ENCODE measurements around the gene C4orf36.

Gene C4orf36, protein sequence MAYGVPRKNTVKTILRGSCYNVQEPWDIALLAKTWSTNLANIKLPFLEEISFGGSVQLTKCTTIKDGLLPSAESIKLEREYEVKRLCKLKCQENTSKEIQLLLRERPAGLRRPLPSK

DNA sequence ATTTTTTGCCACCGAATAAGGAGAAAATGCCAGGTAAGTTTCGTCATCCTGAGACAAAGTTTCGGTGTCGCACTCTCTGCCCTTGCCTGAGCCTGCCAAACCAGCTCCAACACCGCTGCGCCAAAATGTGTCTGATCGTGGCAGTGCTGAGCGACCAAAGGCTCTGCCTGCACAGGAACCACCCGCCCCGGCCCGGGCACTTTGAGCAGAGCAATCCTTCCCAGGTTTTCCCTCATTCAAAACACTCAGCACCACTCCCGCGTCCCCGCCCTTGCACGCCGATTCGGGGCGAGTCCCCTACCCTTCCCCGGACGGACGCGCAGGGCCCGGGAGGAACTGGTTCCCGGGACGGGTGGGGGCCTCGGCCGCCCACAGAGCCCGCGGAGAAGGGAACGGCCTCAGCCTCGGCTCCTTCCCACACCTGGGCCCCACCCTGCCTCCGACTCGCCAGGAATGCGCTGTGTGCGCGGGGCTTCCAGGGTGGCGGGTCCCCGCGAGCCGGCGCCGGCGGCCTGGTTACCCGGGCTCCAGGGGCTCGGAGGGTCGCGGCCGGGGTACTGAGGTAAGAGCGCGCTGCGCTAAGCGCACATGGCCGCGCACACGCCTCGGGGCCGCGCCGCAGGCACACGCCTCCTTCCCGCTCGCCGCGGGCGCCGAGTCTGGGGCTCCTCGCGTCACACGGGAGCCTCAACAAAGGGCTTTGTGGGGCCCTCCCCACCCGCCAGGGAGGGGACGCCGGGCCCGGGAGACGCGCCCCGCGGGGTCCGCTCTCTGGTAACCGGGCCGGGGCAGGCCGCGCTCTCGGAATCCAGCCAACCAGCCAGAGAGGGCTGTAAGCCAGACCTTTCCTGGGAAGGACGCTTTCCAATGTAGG is at the start of gene C4orf36:
Gene C4orf36, minus strand, starts transcription at position 661 of the 874 bp plus-strand sequence. CDS start 902 bp downstream, outside the sequence.
- peak; percentile 39 for DNase-seq (ENCODE audit: low read depth)

DNA sequence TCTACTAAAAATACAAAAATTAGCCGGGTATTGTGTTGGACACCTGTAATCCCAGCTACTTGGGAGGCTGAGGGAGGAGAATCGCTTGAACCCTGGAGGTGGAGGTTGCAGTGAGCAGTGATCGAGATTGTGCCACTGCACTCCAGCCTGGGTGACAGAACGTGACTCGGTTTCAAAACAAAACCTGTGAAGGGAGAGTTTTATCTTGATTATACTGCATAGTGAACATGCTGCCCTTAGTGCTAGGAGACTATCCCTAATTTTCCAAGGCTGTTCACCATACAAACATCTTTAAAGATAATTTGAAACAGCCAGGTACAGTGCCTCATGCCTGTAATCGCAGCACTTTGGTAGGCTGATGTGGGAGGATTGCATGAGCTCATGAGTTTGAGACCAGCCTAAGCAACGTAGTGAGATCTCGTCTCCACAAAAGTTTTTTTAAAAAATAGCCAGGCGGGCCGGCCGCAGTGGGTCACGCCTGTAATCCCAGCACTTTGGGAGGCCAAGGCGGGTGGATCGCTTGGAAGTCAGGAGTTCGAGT is 48.8 kb upstream of the C4orf36 start:
- no peak for DNase-seq (ENCODE audit: low read depth)

DNA sequence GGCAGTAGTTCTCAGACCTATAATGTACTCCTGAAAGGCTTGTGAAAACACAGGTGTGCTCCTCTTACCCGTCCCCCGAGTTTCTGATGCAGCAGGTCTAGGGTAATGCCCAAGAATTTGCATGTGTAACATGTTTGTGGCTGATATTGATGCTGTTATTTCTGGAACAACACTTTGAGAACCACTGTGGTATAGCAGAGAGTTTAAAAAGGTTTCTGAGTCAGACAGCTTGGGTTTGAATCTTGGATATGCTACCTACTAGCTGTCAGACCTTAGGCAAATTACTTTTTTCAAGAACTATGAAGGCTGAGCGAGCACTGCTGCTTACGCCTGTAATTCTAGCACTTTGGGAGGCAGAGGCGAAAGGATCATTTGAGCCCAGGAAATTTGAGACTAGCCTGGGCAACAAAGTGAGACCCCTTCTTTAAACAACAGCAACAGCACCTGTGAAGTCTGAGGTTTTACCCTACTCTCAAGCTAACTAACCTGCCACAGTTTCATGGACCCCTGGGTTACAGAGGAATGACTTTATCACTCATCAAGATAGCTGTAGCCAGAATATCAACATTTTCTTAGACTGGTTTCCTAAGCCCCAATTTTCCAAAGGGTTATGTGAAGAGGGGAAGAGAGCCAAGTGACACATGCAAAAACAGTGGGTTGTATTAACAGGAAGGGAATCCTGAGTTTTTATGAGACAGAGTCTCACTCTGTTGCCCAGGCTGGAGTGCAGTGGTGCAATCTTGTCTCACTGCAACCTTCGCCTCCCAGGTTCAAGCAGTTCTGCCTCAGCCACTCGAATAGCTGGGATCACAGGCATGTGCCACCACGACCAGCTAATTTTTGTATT is 47.7 kb upstream of the C4orf36 start:
- no peak for DNase-seq (ENCODE audit: low read depth)

DNA sequence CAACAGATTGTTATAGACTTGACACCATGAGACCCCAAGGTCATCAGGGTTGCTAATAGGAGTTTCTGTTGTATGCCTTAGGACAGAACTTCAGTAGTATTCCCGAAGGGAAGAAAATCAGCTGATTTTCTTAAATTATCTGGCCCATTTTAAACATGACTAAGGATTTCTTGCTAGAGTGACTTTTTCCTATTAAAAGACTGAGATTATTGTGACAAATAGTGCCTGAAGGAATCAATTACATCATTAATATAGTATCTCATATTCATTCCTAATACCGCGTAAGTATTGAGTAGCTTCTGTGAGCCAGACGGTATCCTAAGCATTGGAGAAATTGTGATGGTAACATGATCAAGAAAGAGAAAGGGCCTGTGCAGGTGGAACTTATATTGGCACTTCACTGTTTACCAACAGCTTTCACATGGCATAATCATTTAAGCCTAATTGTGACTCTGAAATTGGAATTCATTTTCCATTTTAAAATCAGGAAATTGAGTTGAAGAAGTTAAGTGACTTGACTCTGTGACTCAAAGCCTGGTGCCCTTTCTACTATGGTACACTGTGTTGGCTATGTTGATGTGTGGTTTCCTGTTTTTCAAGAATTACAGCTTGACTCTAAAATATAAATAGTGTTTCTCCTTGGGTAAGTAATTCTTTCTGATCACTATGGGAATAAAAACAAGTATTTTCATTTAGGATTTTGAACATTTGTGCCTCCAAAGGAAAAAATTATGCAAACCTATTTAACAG is 46.7 kb upstream of the C4orf36 start:
- no peak for DNase-seq (ENCODE audit: low read depth)

DNA sequence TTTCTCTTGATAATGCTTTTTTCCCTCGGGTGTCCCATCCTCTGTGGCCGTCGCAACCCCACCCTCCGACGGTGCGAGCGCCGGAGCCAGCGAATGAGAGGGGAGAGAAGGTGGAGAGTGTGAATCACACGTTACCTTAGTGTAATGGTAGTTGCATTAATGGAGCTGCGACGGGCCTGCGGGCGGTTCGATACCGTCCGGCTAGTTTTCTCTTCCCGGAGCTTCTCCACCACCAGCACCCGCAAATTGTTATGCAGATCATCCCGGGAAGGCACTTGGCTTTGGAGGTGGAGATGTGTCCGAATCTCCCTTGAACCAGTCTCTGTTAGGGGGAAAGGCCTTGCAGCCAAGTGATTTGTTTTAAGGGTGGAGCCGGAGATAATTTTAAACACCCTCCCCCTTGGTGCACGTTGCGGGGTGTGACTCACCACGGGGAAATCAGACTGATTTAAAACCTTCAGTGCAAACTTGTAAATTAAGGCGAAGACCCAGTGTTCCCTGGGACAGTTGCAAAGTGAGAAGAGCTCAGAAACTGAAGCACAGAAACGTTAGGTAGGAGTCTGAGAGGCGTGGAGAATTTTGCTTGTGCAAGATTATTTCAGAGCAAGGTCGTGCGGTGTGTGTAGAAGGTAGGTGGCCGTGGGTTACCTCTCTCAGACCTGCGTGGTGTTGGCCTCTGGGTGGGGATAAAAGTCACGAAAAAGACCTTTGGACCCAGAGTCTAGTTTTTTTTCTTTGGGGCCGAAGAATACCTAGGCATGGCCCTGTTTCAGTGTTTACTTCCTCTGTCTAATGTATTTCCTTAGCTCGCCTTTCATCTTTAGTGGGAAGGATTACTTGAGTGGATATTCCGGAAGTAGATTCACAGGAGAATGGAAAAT is 43.9 kb upstream of the C4orf36 start:
- DNase-seq (ENCODE audit: low read depth), result peak; percentile 69

DNA sequence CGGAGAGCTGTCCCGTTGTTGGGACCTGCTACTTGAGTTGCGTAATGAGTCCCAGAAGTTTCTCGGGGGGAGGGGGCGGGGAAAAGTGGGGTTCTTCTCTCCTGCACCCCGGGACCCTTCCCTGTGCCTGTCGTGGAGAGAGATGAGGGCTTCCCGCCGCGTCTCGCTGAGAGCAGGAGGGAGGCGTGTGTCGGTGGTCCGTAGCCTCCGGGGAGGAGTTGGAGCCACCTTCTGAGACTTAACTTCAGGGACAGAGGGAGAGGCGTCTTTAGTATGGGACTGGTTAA is 43.3 kb upstream of the C4orf36 start:
- no peak for DNase-seq (ENCODE audit: low read depth)

DNA sequence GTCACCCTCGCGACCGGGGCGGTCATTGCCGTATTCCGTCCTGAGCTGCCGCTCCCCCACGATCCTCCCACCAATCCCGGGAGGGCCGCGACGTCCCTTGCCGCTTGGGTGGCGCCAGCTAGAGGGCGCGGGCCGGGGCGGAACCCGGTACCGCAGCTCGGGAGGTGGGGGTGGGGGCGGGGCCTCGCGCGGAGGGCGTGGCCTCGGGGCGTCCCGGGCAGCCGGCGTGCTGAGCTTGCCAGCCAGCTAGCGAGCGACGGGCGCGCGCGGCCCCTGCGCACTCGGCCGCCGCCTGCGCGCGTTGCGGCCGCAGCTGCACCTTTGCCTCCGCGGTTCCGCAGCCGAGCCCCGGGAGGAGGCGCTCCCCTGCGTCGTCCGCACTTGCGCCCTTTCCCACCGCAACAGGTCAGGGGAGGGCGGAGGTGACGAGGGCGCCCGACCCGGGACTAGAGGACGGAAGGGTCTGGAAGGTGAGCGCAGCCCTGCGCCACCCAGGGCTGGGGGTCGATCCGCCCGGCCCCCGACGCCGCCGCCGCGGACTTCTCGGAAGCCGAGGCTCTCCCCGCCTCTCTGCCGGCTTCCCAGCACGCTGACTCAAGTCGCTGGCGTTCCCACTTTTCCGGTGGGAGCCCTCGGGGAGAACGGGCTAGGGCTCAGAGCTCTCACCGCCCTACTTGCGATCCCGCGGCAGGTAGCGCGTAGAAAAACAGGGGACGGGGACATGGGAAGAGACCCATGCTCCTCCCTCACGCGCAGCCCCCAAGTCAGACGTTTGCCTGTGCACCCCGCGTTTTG is 42.7 kb upstream of the C4orf36 start, which contains the start of gene AFF1:
Gene AFF1, plus strand, starts transcription at position 241 of the 795 bp plus-strand sequence. CDS start 13,523 bp downstream, outside the sequence.
- DNase-seq (ENCODE audit: low read depth), result peak; percentile 67

DNA sequence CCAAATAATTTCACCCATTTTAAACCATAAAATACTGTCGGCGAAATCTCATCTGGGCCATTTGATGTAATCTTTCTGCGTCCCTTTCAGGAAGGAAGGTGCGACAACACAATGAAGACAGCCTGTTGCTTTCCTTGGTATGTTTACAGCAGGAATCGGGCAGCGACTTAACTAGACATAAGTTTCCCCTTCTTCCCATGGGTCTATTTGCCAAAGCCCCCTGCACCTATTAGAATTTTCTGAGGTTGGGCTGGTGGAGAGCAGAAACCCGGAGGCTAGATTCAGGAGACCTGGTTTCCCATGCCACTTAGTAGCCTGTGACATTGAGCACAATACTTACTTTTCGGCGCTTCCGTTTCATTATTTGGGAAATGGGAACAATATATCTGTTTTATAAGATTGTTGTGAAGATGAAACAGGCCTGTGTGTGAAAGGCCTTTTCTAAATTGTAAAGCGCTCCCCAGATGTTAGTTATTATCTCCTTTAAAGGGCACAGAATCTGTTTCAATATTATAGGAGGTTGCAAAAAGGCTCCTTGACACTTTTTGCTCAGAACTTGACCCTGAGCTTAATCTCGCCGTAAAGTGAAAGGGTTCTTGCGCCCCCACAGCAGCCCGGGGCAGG is 42.0 kb upstream of the C4orf36 start:
- DNase-seq (ENCODE audit: low read depth), result no peak

DNA sequence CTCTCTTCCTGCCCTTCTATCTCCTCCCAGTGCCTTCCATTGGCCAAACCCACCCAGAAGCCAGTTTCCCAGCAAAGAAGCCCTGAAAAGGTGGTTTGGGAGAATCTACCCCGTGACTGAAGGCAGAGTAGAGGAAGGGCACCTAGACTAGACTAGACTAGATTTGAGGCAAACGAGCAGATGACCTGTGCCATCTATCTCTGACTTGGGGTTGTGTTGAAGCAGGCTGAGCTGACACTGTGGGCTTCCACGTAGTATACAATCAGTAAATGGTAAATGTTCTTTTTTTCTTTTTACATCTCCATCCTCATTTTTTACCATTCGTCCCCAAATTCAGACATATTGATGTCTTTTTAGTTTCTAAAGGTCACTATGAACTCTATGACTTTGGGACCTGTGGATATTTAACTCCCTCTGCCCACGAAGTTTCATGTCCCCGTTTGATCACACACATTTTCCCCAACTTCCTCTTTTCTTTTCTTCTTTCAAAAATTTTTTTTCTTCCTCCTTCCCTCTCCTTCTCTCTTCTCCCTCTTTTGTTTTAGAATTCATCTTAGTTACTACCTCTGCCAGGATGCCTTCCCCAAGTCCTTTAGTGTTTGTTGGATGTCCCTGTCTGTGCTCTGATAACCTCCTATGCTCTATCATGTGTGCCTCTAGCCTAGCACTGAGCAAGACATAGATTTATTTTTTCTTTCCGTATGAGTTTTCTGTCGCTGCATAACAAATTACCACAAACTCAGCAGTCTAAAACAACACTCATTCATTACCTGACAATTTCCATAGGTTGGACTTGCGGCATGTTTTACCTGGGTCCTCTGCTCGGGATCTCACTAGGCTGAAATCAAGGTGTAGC is 36.4 kb upstream of the C4orf36 start:
- no peak for DNase-seq (ENCODE audit: low read depth)

DNA sequence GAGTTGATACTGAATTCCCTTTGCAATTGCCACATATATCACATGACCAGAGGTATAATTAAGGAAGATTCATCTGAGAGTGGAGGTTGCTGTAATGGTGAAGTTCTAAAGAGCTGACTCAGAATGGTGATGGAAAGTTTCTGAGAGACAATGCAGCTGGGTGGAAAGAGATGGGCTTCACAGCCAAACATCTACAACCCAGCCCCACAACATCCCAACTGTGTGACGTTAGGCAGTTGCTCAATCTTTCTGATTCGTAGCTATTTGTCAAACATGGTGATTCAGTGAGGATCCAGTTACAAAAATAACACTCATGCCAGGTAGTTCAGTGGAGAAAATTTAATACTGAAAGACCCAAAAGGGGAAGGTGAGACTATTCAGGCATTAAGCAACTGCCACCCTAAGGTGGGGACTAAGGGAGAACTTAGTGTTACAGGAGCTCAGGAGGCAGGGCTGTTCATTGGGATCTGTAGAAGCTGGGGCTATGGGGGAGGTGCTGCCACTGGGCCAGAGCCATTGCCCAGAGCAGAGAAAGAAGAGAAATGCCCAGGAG is 35.7 kb upstream of the C4orf36 start:
- DNase-seq (ENCODE audit: low read depth), result peak; percentile 79

DNA sequence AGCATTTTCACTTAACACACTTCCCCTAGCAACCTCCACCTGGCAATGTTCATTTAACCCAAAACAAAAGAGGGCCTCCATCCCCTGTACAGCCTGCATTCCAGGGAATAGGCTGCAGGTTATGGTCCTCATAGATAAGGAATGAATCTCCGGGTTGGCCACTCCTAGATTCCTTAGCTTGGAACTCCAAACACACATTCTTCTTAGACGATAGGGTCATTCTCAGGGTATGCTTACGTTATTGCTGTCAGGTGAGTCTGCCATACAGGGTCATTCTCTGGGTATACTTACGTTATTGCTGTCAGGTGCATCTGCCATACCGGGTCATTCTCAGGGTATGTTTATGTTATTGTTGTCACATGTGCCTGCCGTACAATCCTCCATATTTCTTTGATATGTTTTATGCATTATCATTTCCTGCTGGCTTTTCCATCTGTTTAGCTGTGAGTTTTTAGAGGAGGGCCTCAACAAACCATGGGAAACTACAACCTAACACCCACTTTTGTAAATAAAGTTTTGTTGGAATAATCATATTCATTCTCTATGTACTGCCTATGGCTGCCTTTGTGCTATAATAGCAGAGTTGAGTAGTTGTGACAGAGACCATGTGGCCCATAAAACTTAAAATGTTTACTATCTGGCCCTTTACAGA is 34.3 kb upstream of the C4orf36 start:
- DNase-seq (ENCODE audit: low read depth), result no peak

DNA sequence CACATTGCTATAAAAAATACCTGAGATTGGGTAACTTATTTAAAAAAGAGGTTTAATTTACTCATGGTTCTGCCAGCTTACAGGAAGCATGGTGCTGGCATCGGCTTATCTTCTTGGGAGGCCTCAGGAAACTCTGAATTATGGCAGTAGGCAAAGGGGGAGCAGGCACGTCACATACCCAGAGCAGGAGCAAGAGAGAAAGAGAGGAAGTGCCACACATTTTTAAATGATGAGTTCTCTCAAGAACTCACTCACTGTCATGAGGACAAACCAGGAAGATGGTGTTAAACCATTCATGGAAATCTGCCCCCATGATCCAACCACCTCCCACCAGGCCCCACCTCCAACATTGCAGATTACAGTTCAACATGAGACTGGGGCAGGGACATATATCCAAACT is 32.6 kb upstream of the C4orf36 start:
- peak; percentile 82 for DNase-seq (ENCODE audit: low read depth)

DNA sequence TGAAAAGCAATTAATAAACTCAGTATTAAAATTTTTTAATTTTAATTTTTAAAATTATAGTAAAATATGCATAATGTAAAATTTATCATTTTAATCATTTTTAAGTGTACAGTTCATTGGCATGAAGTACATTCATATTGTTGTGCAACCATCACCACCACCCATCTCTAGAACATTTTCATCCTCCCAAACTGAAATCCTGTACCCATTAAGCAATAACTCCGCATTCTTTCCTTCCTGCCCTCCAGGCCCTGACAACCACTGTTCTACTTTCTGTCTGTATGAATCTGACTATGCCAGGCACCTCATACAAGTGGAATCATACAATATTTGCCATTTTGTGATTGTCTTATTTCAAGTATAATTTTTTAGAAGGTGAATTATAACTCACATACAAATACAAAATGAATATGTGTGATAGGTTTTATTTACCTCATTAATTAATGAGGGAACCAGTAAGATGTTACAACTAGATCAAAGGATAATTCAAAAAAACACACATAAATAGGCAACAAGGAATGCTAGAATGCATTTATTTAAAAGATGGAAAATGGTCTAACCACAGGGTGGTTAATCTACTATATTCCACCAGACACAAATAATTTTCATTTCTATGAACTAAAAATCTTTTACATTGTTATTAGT is 29.5 kb upstream of the C4orf36 start:
- no peak for DNase-seq (ENCODE audit: low read depth)

DNA sequence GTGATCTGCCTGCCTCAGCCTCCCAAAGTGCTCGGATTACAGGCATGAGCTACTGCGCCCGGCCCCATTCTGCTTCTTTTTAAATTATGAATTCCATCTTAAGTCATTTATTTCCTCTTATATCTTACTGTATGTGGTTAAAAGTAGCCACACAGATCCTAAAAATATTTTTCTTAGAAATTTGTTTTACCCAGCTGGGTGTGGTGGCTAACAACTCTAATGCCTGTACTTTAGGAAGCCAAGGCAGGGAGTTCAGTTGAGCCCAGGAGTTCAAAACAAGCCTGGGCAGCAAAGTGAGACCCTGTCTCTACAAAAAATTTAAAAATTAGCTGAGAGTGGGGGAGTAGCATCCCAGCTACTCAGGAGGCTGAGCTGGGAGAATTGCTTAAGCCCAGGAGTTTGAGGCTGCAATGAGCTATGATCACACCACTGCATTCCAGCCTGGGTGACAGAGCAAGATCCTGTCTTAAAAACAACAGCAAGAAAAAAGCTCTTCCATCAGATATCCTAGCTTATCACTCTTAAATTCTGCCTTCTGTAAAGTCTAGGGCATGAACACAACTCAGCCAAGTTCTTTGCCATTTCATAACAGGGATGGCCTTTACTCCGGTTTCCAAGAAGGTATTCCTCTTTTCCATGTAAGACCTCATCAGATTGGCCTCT is 27.5 kb upstream of the C4orf36 start:
- DNase-seq (ENCODE audit: low read depth), result no peak

DNA sequence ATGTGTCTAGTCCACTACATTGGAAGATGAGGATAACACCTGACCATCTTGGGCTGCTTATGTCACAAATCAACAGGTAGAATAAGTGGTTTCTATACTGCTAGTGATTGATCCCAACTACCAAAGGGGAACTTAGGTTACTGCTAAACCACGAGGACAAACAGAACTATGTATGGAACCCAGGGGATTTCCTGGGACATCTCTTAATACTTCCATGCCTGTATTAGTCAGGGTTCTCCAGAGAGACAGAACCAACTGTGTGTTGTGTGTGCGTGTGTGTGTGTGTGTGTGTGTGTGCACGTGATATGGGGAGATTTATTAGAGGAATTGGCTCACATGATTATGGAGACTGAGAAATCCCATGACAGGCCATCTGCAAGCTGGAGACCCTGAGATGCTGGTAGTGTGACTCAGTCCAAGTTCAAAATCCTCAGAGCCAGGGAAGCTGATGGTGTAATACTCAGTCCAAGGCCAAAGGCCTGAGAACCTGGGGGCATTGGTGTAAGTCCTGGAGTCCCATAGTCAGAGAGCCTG is 26.4 kb upstream of the C4orf36 start:
- DNase-seq (ENCODE audit: low read depth), result no peak

Measured in HS-27A (cell line).